HG02943 (cell line): Measurements from ENCODE around the gene GUCY1A2.

ENCODE experiments used
- ATAC-seq: cut with Tn5 transposase; IDR thresholded peaks from one replicate; pipeline ENCODE4 v1.9.1; 2021; ENCODE audit warnings: mild to moderate bottlenecking, low read depth, moderate library complexity; ENCODE audit not compliant: unreplicated experiment

The GUCY1A2 gene

DNA sequence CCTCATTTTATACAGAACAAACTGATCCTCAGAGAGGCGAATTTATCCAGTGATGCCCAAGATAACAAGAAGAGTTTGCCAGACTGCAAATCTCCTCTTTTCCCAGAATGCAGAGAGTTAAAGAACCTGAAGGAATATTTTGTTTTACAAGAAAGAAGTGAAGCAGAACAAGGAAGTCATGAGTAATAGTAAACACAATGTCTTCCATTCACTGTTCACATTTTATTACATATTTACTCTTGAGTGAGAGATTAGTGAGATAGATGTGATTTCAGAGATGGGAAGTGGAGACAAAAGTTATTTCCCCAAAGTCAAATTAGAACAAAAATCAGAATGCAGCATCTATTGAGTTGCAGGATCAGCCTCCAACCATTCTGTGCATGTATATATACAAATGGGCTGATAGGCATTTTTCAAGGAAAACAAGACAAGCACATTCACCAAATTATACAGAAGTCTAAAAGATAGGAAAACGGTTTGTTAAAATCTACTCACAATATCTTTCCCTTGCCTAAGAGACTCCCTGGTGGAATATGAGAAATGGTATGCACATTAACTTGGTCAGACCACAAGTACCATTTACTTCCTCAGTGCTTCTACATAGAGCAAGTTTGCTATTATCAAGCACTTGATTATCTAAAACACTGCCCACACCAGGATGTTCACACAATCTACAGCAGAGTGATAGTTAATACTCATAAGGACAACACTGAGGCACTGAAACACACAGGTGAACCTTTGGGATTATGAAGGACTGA is 12.0 kb downstream of the GUCY1A2 start:
- no peak for ATAC-seq

DNA sequence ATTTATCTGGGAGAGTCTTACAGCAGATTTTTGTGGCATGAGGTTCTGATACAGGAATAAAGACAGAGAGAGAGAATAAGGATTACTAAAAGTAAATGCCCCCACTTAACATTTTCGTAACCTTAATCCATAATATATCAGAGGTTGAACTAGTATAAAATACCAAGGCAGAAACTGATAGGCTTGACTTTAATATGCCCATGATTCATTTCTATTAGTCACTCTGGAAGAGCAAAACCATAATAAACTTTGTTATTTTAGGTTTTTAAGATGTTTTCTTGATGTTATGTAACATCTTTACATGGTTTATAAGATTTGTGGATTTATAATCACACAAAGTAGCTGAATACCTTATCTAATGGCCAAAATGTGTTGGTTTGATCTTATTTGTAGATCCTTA is 19.1 kb downstream of the GUCY1A2 start:
- no peak for ATAC-seq

DNA sequence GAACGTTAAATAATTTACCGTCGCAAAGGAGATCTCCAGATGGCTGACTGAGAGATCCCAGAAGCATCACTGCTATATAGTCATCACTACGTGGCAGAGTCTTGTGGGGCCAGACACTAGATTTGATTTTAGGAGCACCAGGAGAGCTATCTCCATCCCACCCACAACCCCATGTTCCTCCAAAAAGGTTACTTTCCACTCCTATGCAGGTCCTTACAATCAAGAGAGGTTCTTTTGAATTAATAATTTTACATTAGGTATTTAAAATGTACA is 19.4 kb downstream of the GUCY1A2 start:
- ATAC-seq = no peak

DNA sequence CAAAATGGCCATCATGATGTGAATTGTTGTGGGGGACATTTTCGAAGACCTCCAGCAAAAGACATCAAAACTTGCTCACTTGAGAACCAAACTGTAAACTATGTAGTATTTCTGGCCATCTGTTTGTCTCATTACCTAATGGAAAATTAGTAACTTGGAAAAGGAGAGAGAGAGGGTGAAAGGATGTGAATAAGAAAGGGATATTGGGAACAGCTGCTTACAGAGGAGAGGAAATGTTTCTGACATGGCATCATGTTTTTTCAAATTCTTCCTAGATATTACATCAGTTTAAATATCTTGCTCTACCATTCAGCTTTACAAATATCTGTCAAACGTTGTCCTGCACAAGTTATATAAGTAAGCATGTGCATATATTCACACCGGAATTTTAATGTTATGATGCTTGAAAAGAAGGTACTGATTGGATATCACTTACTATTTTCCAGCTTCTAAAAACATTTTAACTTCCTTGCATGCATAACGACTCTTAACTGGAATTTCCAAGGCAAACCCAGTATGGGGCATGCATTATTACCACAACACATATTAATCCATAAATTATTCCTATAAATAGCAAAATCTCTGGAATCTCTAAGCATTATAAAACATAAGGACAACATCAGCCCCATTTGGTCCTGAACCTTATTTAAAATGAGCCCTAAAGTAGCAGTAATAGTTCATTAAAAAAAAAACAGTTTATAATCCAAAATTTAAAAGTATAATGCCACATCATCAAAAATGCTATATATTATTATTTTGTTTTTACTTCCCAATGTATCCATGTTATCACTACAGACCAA is 20.0 kb downstream of the GUCY1A2 start:
- no peak for ATAC-seq

DNA sequence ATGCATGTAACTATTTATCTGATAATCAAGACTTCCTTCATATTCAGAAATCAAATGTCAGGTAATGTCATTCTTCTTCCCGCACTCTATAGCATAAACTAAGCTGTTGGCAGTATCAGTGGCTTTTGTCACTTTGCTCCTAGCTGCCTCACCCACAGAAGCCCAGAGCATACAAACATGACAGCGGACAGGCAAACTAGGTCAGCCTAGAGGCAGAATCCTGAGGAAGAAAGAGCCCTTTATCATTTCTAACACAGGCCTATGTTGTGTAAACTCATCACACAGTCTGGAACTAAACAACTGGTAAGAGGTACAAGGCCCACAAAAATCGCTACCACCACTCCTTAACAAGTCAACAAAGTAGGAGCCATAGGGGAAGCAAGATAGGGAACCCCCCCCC is 21.0 kb downstream of the GUCY1A2 start:
- ATAC-seq = no peak

DNA sequence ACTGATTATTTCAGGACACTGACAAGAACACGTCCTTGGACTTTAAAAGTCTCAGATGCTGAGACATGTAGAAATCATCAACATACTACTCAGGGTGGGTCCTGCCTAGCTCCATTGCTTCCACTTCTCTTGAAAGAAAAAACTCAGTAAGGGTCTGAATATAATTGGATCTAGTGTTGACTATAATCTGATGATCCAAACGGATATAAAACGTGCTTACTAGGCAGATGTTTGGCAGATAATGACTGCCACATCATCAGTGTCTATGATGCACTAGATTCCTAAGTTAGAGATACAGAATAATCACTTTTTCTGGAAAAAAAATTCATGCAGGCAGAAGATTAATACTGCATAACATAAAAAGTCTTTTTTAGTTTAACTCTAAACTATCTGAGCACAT is 21.6 kb downstream of the GUCY1A2 start:
- ATAC-seq = no peak

DNA sequence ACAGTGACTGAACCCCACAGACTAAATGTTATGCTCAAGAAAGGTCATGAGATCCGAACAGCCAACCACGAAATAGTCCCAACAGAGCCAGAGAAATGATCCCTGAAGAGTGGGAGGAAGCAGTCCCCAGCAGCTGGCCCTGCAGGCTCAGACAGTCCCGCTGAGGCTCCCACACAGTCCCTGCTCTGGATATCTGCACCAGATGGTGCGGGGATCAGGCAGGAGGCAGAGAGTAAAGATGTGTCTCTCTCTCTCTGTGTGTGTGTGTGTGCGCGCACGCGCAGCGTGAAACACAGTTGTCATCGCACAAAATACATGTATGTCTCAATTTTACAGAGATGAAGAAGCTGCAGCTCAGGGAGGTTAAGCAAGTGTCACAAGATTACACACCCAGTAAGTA is 27.9 kb downstream of the GUCY1A2 start:
- ATAC-seq = no peak

DNA sequence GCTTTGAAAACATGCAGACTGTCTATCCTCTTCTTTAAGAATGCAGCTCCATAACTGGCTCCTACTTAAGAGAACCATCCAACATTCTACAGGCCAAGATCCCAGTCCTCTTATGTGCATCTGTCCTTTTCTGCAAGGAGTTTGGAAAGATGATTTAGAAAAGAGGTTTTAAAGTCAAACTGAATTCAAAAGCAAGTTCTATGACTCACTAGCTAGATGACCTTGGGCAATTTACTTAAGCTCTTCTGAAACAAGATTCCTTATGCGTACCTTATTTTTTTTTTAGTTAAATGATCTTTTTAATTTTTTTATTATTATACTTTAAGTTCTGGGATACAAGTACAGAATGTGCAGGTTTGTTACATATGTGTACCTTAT is 29.2 kb downstream of the GUCY1A2 start:
- ATAC-seq = no peak

DNA sequence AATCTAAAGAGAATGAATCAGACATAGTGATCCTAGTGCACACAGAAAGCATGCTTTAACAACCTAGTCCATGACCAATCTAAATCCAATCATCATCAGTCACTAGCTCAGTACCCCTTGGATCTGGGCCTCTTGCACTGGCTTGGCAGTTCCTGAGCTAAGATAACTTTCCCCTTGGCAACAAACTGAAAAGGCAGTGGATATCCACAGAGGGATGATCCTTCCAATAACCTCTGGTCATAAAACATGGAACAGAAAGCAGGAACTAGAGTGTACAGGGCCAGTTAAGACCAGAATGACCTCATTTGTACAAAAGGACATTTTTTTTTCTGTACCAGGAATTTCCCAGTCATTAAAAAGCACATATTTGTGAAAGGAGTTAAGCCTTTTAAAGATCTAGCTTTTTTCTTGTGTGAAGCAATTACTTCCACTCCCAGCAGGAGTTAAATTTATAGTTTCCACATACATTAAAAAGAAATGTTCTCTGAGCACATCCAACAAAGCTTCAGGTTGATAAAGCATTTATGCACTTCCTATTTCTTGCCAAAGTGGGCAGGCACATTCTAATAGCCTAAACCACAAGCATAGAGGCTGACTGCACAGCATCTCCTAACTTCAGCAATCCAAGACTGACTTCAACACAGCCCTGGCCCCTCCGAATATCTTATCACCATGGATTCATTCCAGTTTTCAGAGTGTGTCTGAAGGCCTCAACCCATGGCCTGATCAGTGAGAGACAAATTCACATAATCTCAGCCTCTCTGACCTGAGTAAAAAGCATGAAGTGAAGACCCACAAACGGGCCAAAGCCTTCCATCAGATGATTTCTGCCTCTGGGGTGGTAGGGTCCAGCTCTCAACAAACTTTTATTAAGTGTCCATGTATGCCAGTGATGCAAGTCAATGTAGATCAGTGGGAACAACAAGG is 29.9 kb downstream of the GUCY1A2 start:
- no peak for ATAC-seq

DNA sequence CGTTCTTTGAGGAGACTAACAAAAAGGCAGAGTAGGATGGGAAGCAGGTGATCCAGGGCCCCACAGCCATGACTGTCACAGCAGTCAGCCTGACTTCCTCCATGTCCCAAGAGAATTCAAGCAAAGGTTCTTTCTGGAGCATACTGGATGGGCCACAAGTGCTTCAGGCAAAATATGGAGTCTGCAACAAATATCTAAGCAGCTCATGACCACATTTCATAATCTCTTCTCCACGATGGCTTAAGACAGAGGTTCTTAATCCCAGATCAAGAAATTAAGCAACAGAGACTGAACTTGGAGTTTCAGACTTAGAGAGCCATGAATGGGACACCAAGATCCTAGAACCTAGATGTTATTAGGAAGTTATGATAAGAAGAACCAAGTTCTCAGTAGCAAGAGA is 31.6 kb downstream of the GUCY1A2 start:
- ATAC-seq = no peak

DNA sequence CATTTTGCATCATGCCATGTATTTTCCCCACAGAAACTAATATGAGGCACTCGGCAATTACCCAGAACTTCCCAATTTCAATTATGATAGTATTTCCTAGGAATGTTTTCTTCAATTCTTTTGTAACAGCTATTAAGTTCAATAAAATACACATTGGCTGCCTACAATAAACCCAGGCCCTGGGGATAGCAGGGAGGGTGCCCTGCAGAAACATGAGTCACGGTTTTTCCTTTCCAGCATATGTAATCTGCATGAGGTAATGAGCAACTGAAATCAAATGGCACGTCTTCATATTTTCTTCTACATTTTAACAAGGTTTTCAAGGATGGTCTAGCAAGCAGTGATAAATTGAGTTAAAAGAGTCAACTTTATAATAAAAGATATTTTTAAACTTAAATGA is 32.0 kb downstream of the GUCY1A2 start:
- ATAC-seq = no peak

DNA sequence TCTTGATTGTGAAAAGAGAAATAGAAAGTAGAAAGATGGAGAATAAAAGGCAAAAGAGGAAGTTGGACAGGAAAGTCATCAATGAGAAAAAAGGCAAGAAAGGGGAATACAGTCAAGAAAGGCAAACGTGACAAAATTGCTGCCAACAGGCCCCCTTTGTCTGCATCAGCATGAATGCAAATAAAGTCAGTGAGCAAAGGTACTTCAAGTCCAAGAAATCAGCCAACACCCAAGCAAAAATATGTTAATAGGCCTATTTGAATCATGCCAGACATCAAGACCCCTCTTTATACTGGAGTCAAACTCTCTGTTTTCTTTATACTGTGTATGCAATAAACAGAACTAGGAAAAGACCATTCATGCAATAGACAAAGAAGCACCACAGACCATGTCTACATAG is 34.3 kb downstream of the GUCY1A2 start:
- ATAC-seq = no peak

DNA sequence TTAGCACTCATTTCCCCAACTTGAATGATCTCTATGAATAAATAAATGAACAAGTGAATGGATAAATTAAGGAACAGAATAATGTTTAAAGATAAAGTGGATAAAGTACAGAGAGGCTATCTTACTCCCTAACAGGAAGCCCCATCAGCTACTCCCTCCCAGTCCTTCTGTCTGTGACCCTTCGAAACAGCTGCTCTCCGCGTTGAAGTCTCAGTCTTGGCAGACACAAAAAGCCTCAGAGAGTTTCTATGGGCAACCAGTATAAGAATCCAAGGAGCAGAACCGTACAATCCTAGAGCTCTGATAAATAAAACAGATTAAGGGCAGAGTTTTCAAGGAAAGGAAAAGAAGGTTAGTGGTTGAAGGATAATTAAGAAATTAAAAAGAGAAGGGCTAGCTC is 35.0 kb downstream of the GUCY1A2 start:
- no peak for ATAC-seq

DNA sequence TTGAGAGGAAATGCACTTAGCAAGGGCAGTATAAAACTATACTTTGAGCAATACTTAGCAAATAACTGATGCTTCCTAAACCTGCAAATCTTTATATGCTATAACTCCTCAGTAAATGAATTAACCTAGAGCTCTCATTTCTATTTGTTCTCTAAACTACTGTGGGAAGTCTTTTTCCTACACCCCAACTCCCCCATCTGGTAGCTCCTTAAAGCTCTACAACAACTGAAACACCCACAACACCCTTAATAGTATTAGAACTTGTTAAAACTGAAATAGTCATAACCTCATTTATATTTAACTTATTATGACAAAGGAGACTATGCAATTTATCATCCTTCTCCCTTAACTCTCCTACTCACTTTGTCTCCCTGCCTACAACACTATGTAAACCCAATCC is 43.4 kb downstream of the GUCY1A2 start:
- no peak for ATAC-seq

DNA sequence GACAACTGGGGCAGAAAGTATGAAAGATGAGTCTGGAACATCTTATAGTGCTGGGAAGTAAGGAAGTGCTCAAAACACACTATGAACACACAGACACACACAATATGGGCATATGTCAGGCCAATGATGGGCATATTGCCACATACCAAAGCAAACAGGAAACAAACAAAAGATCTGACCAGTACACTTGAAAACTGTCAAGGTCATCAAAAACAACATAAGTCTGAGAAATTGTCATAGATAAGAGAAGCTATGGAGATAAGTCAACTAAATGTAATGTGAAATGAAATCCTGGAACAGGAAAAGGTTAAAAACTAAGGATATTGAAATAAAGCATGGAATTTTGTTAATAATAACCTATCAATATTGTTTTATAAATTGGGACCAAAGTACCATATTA is 46.4 kb downstream of the GUCY1A2 start:
- no peak for ATAC-seq

DNA sequence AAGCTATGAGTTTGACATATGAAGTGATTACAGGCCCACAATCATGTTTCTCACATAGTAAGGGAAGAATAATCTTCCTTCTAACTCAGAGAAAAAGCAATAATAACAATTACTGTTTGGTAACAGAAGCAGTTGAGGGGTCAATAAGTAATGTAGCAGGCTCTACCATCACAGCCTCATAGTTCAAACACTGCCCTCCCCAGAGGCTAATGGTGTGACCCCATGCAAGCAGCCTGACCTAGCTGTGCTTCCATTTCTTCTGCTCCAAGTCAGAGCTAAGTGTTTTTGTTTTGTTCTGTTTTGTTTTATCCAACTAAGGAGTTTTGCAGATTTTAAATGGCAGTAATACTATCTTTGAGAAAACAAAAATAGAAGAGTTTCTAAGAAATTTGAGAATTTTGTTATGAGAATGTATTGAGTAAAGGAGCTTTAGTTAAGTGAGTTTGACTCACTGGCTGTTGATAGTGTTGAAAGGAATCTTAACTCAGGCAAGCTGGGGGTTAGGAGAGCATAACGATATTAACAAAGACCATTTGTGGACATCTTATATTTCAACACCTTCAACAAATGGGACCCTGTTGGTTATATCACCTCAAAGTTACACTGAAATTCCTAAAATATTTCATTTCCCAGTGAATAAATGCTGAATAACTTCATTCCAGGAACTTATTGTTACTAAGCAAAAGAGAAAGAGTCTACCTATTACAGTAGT is 48.5 kb downstream of the GUCY1A2 start:
- ATAC-seq = no peak

DNA sequence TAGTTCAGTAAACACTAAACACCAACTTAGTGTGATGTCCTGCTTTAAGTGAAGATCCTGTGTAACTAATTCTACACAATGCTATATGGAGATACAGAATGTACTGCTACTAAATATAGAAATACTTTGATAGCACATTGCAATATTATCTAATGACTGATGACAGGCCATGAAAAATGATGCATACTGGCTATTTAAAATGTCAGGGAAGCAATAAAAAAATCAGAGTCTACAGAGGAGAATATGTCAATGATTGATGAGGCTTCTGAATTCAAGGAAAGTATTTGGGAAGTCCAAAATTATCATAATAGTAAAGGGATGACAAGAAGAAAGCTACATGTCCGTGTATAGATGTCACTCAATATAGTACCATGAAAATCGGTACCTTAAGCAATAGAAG is 55.3 kb downstream of the GUCY1A2 start:
- no peak for ATAC-seq

DNA sequence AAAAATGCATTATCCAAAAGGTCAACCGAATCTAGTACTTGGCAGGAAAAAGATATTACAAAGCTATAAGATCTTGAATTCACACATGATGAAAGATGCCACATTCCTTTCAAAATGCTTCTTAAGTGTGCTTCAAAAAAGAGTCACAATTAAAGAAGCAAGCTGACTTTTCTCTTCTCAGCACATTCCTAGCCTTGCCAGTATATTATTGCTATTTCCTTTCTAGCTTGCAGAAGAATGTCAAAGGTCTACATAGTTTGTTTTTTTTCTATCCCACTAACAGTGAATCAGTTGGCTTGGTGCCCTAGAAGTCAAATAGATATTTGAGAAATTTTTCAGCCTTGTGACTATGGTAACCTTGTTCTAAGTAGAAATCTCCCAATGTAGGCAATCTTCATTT is 56.8 kb downstream of the GUCY1A2 start:
- no peak for ATAC-seq

DNA sequence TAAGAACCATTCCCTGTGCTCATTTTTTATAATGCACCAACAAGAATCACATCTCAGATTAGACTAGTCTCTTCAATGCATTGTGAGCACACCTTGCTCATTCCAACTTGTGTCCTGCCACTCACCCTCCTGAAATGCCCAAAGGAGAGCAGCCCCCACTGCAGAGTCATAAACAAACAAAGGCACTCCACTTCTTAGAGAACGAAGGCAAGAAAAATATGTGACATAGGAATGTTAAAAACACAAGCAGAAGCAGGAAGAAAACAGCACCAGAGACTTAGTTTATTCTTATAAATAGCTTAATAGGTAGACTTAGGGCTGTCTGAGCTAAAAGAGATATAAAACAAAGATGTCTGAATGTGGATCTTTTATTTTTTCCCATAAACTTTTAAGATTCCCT is 57.2 kb downstream of the GUCY1A2 start:
- ATAC-seq = no peak

DNA sequence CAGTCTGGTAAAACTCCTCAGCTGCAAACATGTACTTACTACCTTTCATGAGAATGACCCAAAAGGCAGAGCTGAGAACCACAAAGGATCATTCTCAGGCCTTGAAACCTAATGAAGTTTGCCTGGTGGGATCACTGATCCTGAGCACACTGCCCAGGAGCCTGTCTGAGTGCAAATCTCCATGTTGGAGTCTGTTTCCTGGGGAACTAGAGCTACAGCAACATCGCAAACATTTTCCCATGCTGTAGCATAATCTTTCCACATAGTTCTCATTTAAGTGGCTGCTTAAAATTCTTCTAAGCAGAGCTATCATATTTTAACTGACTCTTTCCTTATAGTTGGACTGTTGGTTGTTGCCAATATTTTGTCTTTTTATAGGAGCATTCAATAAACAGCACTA is 58.5 kb downstream of the GUCY1A2 start:
- no peak for ATAC-seq

DNA sequence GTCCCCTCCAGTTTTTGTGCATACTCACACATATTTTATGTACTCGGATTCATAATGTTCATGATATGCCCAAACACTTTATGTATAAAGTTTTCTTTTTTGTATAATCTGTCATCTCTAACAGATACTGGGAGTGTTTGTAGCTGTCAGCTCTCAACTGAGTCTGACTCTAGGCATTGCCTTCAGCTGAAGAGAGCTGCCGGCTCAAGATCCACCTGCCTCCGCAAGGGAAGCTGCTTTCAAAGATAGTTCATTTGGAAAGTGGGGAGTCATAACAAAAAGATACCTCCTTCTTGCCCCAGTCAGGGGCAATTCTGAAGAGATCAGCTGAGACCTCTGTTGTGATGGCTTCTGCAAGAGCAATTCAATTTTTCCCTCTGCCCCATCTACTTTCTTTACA is 58.9 kb downstream of the GUCY1A2 start:
- ATAC-seq = no peak
